Duodenal mucosa (tissue), 2 donors: ENCODE results near the gene NID1.

Experiments
- H3K27ac ChIP-seq: one replicate; pipeline ENCODE4 v1.7.0; 2013; ENCODE audit warnings: low read depth, low read length
- H3K27me3 ChIP-seq, 2 donors: one replicate each; pipeline ENCODE4 v1.7.0; 2013; ENCODE audit warnings: low read length in 2 of 2, control low read depth in 1 of 2; ENCODE audit not compliant: insufficient read depth in 2 of 2, control insufficient read depth in 1 of 2
- H3K36me3 ChIP-seq, 2 donors: one replicate each; pipeline ENCODE4 v1.7.0; 2013; ENCODE audit warnings: low read length in 2 of 2, control low read depth in 1 of 2; ENCODE audit not compliant: insufficient read depth in 2 of 2, control insufficient read depth in 1 of 2
- H3K4me1 ChIP-seq, 2 donors: one replicate each; pipeline ENCODE4 v1.7.0; 2013; ENCODE audit warnings: low read length in 2 of 2, control low read depth in 1 of 2; ENCODE audit not compliant: insufficient read depth in 2 of 2, control insufficient read depth in 1 of 2
- H3K4me3 ChIP-seq, 2 donors: one replicate each; pipeline ENCODE4 v1.7.0; 2013; ENCODE audit warnings: low read length in 2 of 2, low read depth in 1 of 2
- H3K9ac ChIP-seq, 2 donors: one replicate each; pipeline ENCODE4 v1.7.0; 2013; ENCODE audit warnings: low read length in 2 of 2, low read depth in 1 of 2
- H3K9me3 ChIP-seq, 2 donors: one replicate each; pipeline ENCODE4 v1.7.0; 2013; ENCODE audit warnings: low read length in 2 of 2, control low read depth in 1 of 2; ENCODE audit not compliant: control insufficient read depth in 1 of 2

The NID1 gene

GRCh38 chr1:236064674-236065508 lies at the start of gene NID1:
Gene NID1 (minus strand): TSS chr1:236065090. CDS start chr1:236065079, 11 bp downstream.
- Histone ChIP-seq H3K36me3 (no peaks in the 10 kb centered on the region), H3K9ac (peak within 1 kb of the TSS; percentile 54 to 66), H3K4me3 (peak within 1 kb of the TSS; percentile 68), H3K4me1 (peaks cover 9 to 22% of the 10 kb centered on the region in 2 donors), H3K27me3 (peaks cover 23 to 36% of the 10 kb centered on the region in 2 donors), H3K9me3 (no peaks in the 10 kb centered on the region), H3K27ac (peak within 1 kb of the TSS; percentile 88)

- no peaks in the 10 kb centered on the region for H3K27me3 ChIP-seq
These were observed 49.3 kb upstream of the NID1 start for GRCh38 chr1:236114076-236114747.

GRCh38 chr1:236113324-236114032 lies 48.6 kb upstream of the NID1 start:
- Histone ChIP-seq H3K27ac (no peak overlapping the region), H3K9me3 (no peaks in the 10 kb centered on the region), H3K4me3 (no peak overlapping the region), H3K9ac (no peak overlapping the region), H3K36me3 (no peaks in the 10 kb centered on the region), H3K4me1 (no peaks in the 10 kb centered on the region), H3K27me3 (no peaks in the 10 kb centered on the region)

More at GRCh38 chr1:236114076-236114747, 49.3 kb upstream of the NID1 start:
- no peaks in the 10 kb centered on the region for H3K9me3 ChIP-seq
- H3K36me3 ChIP-seq, result no peaks in the 10 kb centered on the region
- no peak overlapping the region for H3K4me3 ChIP-seq
- no peak overlapping the region for H3K27ac ChIP-seq
- H3K4me1 ChIP-seq, result no peaks in the 10 kb centered on the region
- no peak overlapping the region for H3K9ac ChIP-seq

- H3K4me1 ChIP-seq, result no peaks in the 10 kb centered on the region
- no peaks in the 10 kb centered on the region for H3K9me3 ChIP-seq
- H3K27me3 ChIP-seq, result no peaks in the 10 kb centered on the region
- H3K27ac ChIP-seq, result no peak overlapping the region
- H3K9ac ChIP-seq, result no peak overlapping the region
- no peaks in the 10 kb centered on the region for H3K36me3 ChIP-seq
- H3K4me3 ChIP-seq, result no peak overlapping the region
These were observed 47.4 kb upstream of the NID1 start for GRCh38 chr1:236112332-236112627.

DNA sequence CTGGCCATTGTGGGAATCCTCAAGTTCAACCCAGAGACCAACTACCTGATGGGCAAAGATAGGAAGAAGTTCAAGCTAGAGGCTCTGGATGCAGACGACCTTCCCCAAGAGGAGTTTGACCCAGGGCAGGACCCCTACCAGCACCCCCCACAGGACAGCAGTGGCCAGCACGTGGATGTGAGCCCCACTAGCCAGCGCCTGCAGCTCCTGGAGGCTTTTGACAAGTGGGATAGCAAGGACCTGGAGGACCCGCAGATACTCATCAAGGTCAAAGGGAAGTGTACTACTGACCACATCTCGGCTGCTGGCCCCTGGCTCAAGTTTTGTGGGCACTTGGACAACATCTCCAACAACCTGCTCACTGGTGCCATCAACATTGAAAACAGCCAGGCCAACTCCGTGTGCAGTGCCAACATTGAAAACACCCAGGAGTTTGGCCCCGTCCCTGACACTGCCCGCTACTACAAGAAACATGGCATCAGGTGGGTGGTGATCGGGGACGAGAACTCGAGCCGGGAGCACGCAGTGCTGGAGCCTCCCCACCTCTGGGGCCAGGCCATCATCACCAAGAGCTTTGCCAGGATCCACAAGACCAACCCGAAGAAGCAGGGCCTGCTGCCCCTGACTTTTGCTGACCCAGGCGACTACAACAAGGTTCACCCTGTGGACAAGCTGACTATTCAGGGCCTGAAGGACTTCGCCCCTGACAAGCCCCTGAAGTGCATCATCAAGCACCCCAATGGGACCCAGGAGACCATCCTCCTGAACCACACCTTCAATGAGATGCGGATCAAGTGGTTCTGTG lies 46.8 kb upstream of the NID1 start:
- H3K4me1 ChIP-seq, result no peaks in the 10 kb centered on the region
- H3K27ac ChIP-seq, result no peak overlapping the region
- H3K9ac ChIP-seq, result no peak overlapping the region
- H3K4me3 ChIP-seq, result no peak overlapping the region
- H3K27me3 ChIP-seq, result no peaks in the 10 kb centered on the region
- no peaks in the 10 kb centered on the region for H3K36me3 ChIP-seq
- no peaks in the 10 kb centered on the region for H3K9me3 ChIP-seq

GRCh38 chr1:236110137-236110536 lies 45.2 kb upstream of the NID1 start:
- Histone ChIP-seq H3K4me1 (no peaks in the 10 kb centered on the region), H3K36me3 (no peaks in the 10 kb centered on the region)

GRCh38 chr1:236108027-236108648 lies 43.2 kb upstream of the NID1 start:
- H3K27ac ChIP-seq, result no peak overlapping the region
- H3K36me3 ChIP-seq, result no peaks in the 10 kb centered on the region
- no peaks in the 10 kb centered on the region for H3K27me3 ChIP-seq
- H3K4me3 ChIP-seq, result no peak overlapping the region
- no peaks in the 10 kb centered on the region for H3K4me1 ChIP-seq
- H3K9ac ChIP-seq, result no peak overlapping the region
- no peaks in the 10 kb centered on the region for H3K9me3 ChIP-seq

More at GRCh38 chr1:236110137-236110536, 45.2 kb upstream of the NID1 start:
- H3K4me3 ChIP-seq, result no peak overlapping the region
- H3K9ac ChIP-seq, result no peak overlapping the region
- no peaks in the 10 kb centered on the region for H3K9me3 ChIP-seq
- no peak overlapping the region for H3K27ac ChIP-seq
- H3K27me3 ChIP-seq, result no peaks in the 10 kb centered on the region

DNA sequence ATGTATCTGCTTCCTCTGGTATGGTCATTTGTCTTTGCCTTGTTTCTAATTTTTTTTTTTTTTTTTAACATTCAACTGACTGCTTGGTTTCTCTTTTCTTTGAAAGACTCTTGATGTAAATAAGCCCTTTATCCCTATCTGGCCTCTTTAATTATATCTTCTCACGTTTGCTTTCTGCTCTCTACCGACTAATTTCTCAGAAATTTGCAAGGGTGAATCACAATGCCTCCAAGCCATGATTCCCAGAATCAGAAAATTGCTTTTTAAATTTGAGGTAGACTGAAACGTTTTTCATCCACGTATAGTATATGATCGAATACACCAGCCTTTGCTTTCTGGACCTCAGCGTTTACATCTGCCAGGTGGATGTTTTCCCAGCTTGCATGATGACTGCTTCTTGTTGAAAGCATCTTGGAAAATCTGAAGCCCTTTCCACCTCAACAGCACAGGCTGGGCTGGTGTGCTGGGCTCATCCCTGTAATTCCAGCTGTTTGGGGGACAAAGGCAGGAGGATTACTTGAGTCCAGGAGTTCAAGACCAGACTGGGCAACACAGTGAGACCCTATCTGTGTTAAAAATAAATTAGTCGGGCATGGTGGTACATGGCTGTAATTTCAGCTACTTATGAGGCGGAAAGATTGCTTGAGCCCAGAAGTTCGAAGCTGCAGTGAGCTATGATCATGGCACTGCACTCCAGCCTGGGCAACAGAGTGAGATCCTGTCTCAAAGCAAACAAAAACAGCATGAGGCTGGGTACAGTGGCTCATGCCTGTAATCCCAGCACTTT lies 42.4 kb upstream of the NID1 start:
- no peak overlapping the region for H3K9ac ChIP-seq
- H3K4me1 ChIP-seq, result no peaks in the 10 kb centered on the region
- H3K4me3 ChIP-seq, result no peak overlapping the region
- H3K27me3 ChIP-seq, result no peaks in the 10 kb centered on the region
- H3K36me3 ChIP-seq, result no peaks in the 10 kb centered on the region
- H3K9me3 ChIP-seq, result no peaks in the 10 kb centered on the region
- no peak overlapping the region for H3K27ac ChIP-seq

DNA sequence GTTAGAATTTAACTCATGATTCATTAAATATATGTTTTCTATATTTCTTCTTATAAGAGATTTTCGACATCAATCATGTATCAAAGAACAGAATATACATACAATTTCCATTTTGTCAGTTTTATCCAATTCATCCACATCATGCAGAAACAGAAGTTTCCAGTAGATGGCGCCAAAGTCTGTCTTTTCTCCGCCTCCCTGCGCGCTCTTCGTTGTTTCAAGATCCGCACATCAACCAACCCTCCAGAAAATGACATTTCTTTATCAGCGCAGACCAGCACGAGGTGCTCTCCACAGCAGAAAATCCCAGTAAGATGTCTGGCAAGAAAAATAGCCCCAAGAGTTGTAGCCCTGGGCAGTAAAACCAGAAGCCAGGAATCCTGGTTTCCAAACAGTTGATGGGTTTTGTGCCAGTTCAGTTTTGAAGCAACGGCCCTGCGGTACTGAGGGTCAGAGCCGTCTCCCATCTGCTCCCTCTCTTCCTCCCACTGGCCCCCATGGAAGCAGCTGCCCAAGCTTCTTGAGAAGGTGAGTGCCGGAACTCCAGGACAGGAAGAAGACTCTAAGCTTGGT lies 38.8 kb upstream of the NID1 start:
- H3K27ac ChIP-seq, result no peak overlapping the region
- no peak overlapping the region for H3K9ac ChIP-seq
- no peaks in the 10 kb centered on the region for H3K4me1 ChIP-seq
- H3K36me3 ChIP-seq, result no peaks in the 10 kb centered on the region
- no peaks in the 10 kb centered on the region for H3K27me3 ChIP-seq
- H3K4me3 ChIP-seq, result no peak overlapping the region
- H3K9me3 ChIP-seq, result no peaks in the 10 kb centered on the region
